Nucleus accumbens (tissue), 56 donors: ENCODE measurements around the gene RTP2.
"Not testable (repeated sequence)": the region's sequence is repeated elsewhere in the genome, so short reads cannot be mapped to it uniquely, and the experiment has no call there.

ENCODE experiments used
- DNase-seq, 56 donors: peaks; one replicate each; lab custom pipeline; 2025; lab: John Stamatoyannopoulos, UW

The RTP2 gene

DNA sequence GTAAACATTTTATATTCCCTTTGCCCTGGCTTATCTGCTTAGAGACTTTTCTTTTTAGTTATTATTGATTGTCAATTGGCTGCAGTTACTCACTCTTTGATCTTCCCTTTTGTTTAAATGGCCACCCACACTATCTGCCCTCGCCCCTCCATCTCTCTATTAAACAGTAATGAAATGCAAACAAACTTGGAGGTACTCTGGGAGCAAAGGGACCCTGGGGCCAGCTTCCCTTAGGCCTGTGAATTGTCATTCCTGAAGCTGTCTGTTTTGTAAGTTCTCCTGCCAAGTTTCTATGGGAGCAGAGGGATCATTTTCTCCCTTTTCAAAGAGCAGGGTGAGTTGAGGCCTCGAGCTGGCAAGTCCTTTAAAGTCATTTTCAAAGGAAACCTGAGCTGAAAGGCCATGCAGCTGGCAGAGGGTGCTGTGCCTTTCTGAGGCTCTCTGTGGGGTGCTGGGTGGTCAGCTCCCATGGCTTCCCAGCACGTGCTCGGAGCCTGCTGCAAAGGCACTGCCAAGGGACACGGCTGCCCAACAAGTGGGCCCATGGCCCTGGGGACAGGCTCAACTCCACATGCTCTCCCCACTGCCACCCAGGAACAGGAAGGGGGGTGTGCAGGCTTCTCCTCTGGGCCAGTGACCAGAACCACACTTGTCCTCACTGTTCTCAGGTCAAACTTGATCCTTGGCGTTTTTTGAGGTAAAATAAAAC lies 17.4 kb upstream of the RTP2 start:
- peak in 46 of 56 donors; percentile 8 to 77 (median 36) for DNase-seq

DNA sequence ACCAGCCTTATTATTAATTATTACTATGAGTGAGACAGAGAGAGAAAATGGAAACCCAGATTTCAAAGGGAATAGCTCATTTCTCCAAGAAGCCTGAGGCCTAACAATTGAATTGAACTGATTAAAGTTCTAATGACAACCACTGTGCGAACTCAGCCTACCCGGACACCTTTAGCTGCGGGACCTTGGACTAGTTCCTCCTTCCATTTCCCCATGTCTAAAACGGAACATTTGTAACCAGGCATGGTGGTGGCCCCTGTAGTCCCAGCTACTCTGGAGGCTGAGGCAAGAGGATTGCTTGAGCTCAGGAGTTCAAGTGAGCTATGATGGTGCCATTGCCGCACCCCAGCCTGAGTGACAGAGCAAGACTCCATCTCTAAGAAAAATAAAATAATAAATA lies 16.4 kb upstream of the RTP2 start:
- no peak for DNase-seq

DNA sequence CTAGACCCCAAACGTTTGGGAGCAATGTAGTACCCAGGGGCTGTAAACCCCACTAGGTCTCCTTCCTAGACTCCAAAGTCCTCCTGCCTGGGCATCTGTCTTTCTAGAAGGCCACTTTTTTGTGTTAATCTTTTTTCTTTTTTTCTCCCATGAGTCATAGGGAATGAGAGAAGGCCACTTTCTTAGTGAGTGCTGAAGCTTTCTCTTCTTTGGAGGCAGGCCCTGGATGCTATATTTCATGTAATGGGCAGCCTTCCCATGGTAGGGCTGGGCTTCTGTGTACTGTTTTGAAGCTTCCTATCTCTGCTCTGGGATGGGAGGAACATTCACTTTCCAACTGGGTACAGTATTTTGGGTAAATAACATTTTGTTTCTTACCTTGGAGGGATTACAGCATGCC lies 15.2 kb upstream of the RTP2 start:
- DNase-seq: no peak

DNA sequence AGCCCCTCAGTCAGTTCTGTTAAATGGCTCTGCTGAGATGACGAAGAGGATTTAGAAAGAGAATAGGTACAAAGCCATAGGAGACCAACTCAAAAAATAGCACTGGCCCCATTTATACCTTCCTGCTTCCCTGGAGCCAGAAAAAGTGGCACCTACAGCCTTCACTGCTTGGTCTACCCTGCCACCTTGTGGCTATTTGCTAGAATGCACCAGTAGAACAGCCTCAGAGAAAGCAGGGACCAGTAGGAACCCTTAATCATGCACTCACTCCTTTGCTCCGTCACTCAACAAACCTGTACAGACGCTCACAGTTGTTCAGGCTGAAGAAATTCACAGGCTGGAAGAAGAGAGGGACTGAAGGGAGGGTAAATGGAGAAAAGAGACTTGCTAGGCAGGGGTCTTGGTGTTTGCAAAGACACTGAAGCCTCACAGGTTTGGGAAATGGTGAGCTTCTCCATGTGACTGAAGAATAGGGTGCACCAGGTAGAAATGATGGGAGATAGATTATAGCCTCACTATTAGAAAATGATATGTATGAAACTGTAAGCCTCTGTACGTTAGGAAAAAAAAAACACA lies 12.1 kb upstream of the RTP2 start:
- peak in 49 of 56 donors; percentile 10 to 84 (median 41) for DNase-seq

DNA sequence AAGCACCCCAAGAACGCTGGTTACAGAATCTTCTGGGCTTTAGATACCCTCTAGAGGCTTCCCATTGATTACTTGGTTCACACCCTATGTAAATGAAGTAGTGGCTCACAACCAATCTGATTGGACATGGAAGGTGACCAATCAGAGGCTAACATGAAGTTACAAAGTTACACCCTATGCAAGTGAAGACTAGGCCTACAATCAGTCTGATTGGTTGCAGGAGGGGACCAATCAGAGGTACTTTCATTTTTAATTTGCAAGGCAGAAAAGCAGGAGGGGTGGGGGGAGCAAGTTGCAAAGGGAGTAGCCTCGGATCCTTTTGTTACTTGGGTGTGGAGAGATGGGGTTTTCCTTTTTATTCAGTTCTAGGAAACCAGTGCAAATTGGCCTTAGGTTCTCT lies 11.1 kb upstream of the RTP2 start:
- DNase-seq: no peak

DNA sequence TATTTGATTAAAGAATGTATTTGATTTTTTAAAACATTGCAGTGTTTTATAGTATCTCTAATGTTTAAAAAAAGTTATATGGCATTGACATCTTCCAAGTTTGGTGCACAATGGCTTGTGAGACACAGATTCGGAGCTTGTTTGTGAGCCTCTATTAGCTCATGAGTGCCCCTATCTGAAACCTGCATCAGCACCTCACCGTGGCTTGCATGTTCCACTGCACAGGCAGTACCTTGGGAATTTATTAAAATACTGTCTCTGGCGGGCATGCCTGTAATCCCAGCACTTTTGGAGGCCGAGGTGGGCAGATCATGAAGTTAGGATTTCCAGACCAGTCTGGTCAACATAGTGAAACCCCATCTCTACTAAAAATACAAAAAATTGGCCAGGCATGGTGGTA lies 6.8 kb upstream of the RTP2 start:
- DNase-seq: no peak

DNA sequence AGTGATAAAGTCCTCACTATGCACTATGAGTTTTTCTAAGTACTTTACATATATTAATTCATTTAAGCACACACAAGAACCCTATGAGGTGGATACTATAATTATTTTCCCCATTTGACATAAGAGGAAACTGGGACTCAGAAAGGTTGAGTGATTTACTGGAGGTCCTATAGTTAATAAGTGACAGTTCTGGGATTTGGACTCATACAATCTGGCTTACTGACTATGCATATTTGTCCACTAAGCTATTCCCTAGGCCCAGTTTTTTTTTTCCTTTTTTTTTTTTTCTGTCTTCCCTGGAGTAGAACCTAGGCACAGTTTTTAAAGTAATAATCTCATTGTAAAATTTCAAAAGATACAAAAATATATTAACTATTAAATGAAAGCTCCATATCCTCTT lies 6.3 kb upstream of the RTP2 start:
- DNase-seq: no peak

DNA sequence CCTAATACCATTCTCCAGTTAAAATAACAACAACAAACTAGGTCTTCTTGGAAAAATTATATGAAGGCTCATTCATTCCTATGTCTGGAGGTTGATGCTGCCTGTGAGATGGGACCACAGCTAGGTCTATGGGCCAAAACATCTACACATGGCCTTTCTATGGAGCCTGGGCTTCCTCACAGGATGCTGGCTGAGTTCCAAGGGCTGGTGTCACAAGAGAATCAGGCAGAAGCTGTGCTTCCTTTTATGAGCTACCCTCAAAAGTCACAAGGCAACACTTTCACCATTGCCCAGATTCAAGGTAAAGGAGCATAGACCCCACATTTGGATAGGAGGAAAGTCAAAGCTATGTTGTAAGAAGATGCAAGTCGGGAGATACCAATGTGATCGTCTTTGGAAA lies 4.6 kb upstream of the RTP2 start:
- peak in 1 of 56 donors; percentile 13 for DNase-seq

DNA sequence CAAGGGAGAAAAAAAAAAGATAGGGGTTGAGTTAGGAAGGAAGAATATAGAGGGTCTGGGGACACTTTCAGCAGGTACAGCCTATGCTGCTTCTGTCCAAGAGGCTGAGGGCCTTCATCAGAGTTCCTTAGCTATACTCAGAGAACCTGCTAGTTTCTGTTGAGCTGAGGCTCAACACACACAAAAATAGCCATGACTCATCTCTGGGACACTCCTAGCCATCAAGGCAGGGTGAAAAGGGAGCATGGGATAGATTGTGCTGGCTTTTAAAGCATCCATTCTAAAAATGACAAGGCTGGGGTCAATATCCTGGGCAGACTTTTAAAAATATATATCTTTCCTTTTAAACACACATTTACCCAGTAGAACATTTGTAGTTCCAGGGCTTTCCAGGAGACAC lies 2.8 kb upstream of the RTP2 start:
- DNase-seq: no peak

DNA sequence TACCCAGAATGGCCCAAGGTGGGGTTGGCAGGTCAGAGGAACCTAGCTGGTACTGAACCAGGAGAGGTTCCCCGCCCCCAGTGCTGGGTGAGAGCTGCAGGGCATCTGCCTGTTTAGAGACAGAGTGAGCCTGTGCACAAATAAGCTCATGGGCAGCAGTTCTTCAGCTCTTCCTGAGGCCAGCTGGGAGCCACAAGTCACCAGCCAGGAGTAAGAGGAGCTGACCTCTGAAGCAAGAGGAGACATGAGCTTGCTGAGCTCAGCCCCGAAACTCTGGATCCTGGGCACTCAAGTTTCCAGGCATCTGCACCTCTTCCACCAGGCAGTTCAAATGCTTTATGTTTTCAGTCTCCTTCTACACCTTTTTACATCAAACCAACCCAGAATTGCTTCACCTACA lies 2.1 kb downstream of the RTP2 start:
- DNase-seq: no peak

DNA sequence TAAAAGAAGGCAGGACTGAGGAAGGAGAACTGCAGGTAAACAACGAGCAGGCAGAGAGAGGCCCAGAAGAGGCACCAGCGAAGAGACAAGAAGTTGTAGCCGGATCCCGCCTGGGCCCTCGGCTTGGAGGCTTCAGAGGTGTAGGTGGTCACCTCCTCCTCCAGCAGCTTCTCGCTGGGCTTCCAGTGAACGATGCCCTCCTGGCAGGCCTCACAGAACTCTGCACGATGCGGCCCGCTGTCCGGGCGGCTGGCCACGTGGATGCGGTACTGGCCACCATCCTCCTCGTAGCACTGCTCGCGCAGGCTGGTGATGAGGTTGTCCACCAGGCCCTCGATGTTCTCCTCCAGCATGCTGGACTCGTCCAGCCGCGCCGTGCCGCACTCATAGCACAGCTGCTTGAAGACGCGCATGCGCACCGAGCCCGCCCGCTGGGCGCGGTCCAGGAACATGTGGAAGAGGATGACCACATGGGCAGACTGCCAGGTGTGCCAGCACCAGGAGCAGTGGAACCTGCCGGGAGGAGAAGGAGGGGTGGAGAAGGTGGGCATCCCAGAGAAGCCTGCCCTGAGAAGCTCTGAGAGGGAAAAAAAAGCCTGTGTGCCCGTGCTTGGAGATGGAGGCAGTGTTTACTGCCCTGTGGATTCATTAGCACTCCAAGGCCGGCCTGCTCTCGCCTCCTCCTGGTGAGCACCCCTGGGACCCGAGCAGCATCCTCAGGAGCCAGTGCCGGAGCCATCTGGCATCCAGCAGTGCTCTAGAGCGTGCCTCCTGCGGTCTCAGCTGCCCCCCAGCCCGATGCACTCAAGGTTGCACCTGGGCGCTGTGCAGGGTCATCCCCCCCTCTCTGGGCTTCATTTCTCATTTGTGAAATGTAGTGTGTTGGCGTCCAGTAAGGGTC lies 3.6 kb downstream of the RTP2 start:
- no peak for DNase-seq

DNA sequence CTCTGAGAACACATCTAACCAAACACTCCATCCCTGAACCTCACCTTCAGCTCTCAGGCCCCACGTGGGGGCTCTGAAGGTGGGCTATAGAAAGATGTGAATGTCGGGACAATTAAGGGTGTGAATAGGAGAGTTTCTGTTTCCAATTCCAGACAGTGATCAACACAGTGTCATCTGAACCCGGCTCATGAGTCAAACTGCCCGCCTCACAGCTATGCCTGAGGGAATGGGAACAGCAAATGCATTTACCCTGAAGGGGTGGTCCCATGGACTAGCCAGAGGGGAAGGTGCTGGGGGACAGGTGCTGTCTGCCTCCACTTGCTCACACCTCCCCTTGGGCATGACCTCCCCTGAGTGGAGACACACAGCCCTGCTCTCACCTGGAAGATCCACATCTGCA lies 6.3 kb downstream of the RTP2 start:
- no peak for DNase-seq

DNA sequence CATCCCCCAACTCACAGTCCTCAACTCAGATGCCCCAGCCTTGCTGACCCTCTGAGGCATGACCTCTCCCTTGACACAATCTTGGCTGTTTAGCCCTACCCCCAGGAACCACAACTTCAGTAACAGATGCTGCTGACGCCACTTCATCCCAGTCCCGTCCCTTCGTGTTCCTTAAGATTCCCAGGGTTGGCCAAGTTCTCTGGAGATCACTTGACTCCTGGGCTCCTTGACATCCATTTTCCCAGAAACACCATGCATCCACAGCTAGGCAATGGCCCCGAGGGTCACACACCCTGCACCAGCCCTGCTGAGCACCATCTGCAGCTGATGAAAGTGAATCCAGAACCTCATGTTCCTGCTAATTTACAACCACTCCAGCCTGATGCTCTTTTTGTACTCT lies 6.9 kb downstream of the RTP2 start:
- no peak for DNase-seq

DNA sequence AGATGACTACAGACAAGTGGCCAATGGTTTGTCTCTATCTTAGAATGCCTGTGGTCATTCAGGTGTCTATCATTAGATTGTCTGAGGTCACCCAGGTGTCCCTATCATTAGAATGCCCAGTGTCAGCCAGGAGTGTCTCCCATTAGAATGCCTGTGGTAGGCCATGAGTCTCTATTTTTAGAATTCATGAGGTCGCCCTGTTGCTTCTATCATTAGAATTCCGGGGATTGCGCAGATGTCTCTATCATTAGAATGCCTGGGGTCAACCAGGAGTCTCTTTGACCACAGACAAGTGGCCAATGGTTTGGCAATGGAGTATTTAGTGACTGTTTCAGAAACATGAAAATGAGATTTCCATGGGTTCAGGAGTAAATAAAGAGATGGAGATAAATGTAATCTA lies 7.6 kb downstream of the RTP2 start:
- DNase-seq: no peak

DNA sequence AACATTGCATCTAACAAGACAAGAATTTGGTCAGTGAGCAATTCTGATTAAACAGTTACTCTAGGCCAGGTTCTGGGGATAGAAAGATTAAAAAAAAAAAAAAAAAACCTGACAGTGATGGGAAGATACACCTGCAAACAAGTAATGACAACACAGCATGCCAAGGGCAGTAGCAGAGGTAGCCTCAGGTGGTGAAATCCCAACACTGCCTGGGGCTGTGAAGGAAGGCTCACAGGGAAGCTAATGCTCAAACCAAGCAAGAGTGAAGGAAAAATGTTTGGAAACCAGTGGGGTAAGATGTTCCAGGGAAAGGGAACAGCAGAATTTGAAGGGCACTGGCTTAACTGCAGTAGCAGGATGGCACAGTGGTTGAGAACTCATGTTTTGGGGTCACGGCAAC lies 8.9 kb downstream of the RTP2 start:
- no peak for DNase-seq

DNA sequence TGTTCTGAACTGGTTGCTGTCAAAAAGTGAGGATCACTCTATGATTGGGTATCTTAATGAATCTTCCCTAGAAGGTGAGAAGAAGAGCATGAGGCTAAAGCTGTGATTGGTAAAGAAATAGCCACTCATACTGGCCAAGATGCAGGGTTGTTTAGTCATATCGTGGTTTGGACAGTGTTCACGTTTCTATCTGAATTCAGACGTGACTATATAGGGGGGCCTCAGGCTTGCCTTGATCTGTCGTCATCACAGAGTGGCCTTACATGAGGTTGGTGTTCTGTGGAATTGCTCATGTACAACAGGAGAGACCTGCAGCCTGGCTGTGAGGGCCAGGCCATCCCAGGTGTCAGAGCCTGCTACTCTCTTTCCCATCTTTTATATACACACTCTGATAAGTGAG lies 12.4 kb downstream of the RTP2 start:
- no peak for DNase-seq

DNA sequence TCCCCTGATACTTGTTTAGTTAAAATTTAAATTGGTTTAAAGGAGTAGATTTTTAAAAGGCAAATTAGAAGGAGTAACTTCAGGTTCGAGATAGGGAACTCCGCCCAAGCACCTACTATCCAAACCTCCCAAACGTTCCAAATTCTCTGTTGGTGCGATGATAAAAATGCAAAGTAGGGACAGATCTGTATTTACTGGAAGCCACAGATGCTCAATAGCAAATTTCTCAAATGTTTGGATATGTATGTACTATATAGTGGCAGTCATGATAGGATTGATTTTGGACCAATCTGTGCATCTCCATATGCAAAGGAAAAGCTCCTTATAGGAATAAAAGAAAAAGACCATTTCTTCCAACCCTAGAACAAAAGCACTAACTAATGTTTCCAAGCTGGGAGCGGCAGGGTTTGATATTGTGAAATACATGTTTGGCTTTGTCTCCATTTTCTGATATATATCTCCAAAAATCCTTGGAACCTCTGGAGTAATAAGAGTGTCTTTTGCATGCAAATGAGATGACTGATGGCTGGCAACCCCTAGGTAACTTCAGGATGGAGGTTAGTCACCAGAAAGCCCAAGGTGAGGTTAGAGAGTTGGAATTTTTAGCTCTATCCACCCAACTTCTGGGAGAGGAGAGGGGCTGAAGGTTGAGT lies 15.6 kb downstream of the RTP2 start:
- DNase-seq: no peak

DNA sequence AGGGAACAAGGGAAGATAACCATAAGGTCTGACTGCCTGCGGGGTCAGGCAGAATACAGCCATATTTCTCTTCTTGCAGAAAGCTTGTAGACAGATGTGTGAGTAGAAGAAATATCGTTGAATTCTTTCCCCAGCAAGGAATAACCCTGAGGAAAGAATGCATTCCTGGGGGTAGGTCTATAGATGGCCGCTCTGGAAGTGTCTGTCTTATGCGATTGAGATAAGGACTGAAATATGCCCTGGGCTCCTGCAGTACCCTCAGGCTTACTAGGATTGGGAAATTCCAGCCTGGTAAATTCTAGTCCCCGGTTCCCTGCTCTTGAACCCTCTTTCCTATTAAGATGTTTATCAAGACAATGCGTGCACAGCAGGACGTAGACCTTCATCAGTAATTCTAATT lies 16.4 kb downstream of the RTP2 start:
- no peak for DNase-seq

DNA sequence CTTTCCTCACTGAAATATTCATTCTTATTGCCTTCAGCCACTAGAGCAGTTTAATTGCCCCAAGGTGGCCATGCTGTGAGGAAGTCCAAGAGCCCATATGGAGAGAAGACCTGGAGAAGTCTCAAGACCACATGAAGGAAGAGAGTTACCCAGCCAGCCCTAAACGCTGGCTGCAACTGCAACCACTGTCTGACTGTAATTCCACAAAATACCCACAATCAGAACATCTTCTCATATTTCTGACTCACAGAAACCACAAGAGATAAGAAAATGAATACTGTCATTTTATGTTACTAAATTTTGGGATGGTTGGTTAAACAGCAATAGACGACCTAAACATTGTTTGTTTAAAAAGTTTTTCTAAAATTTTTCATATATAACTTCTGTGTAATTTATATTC lies 17.5 kb downstream of the RTP2 start:
- no peak for DNase-seq

DNA sequence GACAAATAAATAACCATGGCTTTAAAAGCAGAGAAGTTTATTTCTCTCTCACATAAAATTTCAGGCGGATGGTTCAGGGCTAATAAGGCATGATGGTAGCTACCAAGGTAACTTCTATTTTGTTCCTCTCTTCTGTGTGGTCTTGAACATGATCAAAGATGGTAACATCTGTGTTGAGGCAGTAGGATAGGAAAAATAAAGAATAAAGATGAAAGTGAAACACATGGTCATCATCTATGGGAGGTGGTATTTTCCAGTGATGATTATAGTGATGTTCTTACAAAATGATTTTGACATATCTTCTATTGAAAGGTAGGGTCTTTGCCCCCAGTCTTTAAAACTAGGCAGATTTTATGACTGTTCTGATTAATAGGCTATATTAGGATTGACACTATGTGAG lies 17.9 kb downstream of the RTP2 start:
- DNase-seq: no peak

DNA sequence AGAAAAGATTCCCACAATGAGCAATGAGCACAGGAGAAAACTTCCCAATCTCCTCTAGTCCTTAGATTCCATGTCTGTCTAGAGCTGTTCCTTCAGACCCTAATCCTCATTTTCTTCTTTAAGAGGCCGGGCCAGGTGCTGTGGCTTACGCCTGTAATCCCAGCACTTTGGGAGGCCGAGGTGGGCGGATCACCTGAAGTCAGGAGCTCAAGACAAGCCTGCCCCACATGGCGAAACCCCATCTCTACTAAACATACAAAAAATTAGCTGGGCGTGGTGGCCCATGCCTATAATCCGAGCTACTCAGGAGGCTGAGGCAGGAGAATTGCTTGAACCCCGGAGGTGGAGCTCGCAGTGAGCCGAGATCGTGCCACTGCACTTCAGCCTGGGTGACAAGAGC lies 20.6 kb downstream of the RTP2 start:
- not testable (repeated sequence) for DNase-seq
